Measurements from ENCODE around the gene TDRD10. TPM values are rescaled to one million over a fixed set of nuclear protein-coding genes. Genes with fewer than 3 reads are reported as not detected.
A peak's percentile ranks its signal among the peaks of the same experiment; 100 is the strongest.
"Not testable (repeated sequence)": the region's sequence is repeated elsewhere in the genome, so short reads cannot be mapped to it uniquely, and the experiment has no call there.

The TDRD10 gene
- total RNA-seq, 1 donor from 2014 or later: 5.3 TPM

DNA sequence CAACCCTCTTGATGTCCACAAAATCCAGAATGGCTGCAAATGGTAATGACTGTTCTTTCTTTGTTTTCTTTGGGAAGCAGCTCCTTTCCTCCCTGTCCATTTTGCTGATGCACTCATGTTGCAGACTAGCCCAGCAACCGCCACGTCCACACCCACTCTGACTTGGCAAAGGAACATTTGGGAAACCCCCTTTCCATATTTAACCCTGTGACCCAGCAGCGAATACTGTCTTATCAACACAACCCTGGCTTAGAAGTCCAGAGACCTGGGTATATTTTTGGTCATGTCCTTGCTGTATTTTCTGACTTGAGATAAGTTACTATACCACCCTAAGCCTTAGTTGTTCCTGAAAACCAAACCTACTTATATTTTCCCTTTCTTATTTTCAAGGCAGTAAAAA lies 18.3 kb downstream of the TDRD10 start:
- DNase-seq: peak; percentile 57

- peak; percentile 61 for DNase-seq
Measured at GRCh38 chr1:154521695-154522094, 19.7 kb downstream of the TDRD10 start.

GRCh38 chr1:154524881-154525280 lies 22.9 kb downstream of the TDRD10 start:
- peak; percentile 61 for DNase-seq

- DNase-seq: no peak
Measured at GRCh38 chr1:154527192-154527591, 25.2 kb downstream of the TDRD10 start.

GRCh38 chr1:154529308-154529707 lies 27.3 kb downstream of the TDRD10 start:
- DNase-seq: no peak

- not testable (repeated sequence) for DNase-seq
Measured at GRCh38 chr1:154531950-154532349, 29.9 kb downstream of the TDRD10 start.

DNA sequence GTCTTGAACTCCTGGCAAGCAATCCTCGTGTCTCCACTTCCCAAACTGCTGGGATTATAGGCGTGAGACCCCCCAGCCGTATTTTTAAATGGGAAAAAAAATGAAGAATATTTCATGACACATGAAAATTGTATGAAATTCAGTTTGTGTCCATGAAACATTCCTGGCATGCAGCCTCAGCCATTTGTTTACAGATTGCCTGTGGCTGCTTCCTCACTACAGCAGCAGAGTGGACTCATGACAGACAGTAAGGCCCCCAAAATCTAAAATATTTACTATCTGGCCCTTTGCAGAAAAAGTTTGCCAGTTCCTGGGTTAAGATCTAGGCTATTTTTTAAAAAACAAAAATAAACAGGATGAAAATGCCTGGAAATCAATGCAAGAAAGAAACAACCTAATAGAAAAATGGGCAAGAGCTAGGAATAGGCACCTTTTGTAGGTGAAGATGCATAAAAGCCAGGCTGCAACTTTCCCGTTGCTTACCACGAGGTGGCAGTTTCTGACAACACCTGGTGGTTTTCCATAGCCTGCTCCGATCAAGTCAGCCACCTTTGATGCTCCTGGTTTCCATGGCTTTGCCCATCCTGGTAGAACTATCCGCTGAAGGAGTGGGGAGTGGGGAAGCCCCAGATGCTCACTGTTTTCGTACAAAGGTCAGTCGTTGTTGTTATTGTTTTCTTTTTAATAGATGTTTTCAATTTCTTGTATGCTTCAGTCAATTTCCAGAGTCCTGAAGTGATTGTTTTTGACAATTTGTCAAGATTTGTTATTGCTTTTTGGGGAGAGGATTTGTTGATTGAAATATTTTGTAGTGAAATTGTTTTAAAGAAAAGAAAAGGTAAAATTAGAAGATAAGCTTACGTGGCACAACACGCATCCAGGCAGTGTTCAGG lies 32.2 kb downstream of the TDRD10 start:
- peak; percentile 60 for DNase-seq

DNA sequence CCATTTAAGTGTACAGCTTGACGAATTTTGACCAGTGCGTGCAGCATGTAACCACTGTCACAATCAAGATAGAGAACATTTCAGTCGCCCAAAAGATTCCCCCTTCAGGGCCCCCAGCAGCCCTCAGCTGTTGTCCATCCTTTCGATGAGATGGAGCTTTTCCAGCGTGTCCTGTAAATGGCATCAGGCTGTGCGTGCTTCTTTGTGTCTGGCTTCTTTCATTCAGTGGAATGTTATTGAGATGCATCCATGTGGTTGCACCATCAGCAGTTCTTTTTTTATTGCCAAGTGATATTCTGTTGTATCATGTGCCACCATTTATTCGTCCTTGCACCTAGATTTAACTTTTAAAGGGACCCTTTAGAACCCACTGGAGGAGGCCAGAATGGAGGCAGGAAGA lies 34.6 kb downstream of the TDRD10 start:
- no peak for DNase-seq

GRCh38 chr1:154539486-154540483 lies 37.8 kb downstream of the TDRD10 start:
- DNase-seq: no peak

DNA sequence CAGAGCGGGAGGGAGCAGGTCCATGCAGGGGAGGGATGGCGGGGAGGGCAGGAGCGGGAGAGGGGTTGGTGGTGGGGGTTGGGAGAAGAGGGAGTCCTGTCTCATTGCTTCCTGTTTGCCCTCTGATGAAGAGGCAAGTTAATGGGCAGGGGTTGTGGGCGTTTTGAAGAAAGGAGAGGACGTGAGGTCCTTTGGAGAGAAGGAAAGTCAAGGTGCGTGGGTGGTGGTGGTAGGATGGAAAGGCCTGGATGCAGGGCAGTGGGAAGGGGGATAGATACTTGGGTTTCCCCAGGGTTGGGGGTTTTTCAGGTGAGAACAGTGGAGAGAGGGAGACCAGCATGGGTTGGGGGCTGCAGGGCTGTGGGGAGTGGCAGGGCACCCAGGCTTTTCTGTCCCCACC lies 39.2 kb downstream of the TDRD10 start:
- no peak for DNase-seq

- DNase-seq: peak; percentile 85
Measured at GRCh38 chr1:154546264-154547063, 44.4 kb downstream of the TDRD10 start.

DNA sequence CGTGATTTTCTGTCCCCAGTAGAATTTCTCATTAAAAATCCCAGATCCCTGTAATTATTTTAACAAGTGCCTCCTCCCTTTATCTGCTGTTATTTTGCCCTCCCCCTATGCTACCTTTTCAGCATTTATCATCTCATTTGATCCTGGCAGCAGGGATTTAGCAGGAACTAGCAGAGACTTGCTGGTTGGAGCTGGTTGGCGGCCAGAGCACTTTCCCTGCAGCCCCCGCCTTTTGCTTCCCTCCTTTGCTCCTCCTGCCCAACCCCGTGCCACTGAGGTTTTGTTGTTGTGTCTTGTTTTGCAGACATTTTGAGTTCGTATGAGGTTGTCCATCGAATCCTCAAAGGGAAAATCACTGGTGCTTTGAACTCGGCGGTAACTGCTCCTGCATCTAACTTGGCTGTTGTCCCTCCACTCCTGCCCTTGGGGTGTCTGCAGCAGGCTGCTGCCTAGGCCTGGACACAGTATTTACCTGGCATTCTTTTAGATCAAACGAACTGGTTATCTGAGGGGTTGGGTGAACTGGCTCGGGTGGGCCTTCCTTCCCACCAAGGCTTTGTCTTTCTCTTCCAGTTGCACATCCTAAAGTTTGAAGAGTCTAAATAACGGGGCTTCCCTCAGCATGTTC lies 45.2 kb downstream of the TDRD10 start:
- DNase-seq: no peak

GRCh38 chr1:154548028-154548427 lies 46.0 kb downstream of the TDRD10 start:
- no peak for DNase-seq

DNA sequence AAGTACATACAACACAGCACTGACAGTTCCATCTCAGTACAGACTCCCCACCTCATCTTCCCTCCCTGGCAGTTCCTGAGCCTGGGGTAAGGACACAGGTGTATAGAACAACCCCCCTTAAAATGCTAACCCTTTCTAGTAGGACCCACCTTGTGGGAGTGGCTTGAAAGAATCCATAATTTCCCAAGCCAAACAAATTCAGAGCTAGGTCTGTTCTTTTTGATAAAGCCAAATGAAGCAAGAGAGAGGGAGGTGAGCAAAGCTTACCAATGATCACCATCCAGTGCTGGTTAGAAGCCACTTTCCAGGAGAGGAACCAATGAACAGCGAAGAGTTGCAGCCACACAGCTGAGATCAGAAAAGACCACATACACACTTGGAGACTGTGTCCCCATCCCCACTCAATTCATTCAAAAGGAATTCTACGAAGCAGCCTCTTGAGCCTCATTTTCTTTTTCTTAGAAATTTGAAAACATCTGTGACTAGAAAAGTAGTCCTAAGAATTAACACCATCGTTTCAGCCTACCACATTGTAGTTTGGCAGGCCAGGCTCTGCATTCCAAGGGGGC lies 47.3 kb downstream of the TDRD10 start:
- no peak for DNase-seq

GRCh38 chr1:154550070-154550469 lies 48.1 kb downstream of the TDRD10 start:
- no peak for DNase-seq

GRCh38 chr1:154550657-154551056 lies 48.6 kb downstream of the TDRD10 start:
- DNase-seq: no peak

DNA sequence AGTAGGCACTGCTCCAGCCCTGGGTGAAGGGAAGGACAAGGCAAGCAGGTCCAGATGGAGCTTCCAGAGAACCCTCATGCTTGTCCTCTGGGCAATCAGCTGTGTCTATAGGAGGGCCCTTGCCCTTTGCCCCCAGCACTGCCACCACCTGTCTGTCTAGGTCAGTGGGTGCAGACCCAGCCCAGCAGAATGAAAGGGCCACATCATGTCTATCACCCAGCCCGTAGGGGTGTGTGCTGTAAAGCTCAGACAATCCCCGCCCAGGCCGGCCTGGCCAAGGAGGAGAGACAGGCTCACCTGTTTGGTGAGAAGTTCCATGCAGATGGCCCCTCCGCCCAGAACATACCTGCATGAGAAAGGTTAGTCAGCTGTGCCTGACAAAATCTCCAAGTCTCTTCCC lies 49.5 kb downstream of the TDRD10 start:
- no peak for DNase-seq

DNA sequence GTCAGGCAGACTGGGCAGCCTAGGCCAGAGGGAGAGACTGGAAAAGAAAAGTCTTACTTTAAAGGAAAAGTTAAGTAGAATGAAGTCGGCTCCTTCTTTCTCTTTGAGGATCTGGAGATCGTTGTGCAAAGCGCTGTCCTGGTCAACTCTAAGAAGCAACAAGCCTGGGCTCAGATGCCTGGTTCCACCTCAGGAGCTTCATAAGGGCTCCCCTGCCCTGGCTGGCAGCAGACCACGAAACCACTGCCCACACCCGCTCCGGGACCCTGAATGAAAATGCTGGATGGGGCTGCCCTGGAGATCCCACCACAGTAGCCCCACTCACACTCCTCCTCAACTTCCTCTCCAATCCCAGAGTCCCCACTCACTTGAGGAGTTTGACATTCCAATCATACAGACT lies 50.0 kb downstream of the TDRD10 start:
- DNase-seq: no peak

DNA sequence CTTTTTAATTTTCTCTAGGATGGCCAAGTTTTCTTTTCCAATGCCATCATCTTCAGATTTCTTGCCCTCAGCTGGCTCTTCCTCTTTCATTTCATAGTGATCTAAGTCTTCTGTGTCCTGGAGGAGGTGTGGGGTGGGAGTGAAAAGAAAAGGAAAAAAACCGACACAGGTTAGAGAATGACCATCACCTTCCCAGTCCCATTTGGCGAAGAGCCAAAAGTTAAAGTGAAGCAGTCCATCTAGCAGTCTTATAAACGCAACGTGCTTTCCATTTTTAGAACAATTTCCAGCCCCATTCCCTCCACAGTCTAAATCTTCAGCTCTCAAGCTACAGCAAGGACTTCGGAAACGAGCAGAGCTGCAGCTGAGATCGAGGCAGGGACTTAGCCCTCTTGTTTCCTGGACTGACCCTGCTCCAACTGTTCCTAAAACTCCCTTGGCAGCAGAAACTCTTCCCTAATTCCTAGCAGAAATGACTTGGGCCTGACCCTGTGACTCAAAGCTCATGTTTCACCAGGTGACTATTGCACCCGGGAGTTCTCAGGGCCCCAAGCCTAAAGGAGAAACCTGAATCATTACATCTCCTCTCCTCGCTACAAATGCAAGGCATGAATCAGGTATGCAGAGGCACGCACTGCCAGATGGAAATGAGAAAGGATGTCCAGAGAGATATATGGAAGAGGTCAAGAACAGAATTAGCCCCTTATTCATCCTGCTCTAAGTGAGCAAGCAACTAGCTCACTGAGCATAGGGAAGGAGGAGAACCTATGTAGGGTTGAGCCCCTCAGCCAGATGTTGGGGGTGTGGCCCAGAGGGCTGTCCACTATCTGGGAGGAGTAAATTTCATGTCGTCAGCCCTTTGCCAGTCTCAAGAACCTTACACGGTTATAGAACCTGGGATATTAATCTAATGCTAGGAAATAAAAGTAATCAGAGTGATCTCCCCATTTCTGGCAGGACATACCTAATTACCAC lies 51.3 kb downstream of the TDRD10 start:
- no peak for DNase-seq

GRCh38 chr1:154556422-154556821 lies 54.4 kb downstream of the TDRD10 start:
- DNase-seq: peak; percentile 53
